Right lobe of liver (tissue), 6 donors: Measurements from ENCODE around the gene TM7SF3. TPM values are rescaled to one million over a fixed set of nuclear protein-coding genes. Genes with fewer than 3 reads are reported as not detected.

ENCODE experiments used
- ATAC-seq, 4 donors: fragments of 200-7000 bp; cut with Tn5 transposase; one replicate each; pipeline ENCODE4 v1.9.1; 2020; ENCODE audit warnings: mild to moderate bottlenecking in 4 of 4, moderate library complexity in 4 of 4
- DNase-seq, 3 donors: peaks; one replicate each; pipeline ENCODE4 v3.0.0-alpha.2; 2020
- H3K27ac ChIP-seq, 3 donors: fragments of 200-600 bp; one replicate each; pipeline ENCODE4 v1.8.0; 2022
- H3K27me3 ChIP-seq, 2 donors: fragments of 200-600 bp; one replicate each; pipeline ENCODE4 v1.8.0; 2022
- H3K36me3 ChIP-seq, 4 donors: fragments of 200-600 bp; sonication (generic) in 1 of 4; one replicate each; pipeline versions ENCODE4 v1.5.1 to v1.8.0; 2017 to 2022; ENCODE audit warnings: control low read depth in 1 of 4
- H3K4me1 ChIP-seq, 4 donors: fragments of 200-600 bp; sonication (generic) in 1 of 4; one replicate each; pipeline versions ENCODE4 v1.5.1 to v1.8.0; 2017 to 2022; ENCODE audit warnings: control low read depth in 1 of 4
- H3K4me3 ChIP-seq, 3 donors: fragments of 200-600 bp; one replicate each; pipeline ENCODE4 v1.8.0; 2022
- H3K9me3 ChIP-seq, 4 donors: fragments of 200-600 bp; sonication (generic) in 1 of 4; one replicate each; pipeline versions ENCODE4 v1.5.1 to v1.8.0; 2017 to 2022; ENCODE audit warnings: control low read depth in 1 of 4
- CTCF ChIP-seq, 4 donors: fragments of 200-600 bp in 3 of 4; fragments of 450-650 bp in 1 of 4; IDR thresholded peaks; one replicate each; pipeline versions ENCODE4 v1.5.1 to v1.8.0; 2016 to 2022; ENCODE audit warnings: antibody characterized with exemption in 4 of 4, mild to moderate bottlenecking in 2 of 4
- POLR2A ChIP-seq: fragments of 450-650 bp; IDR thresholded peaks from one replicate; pipeline ENCODE4 v1.6.1; 2017; ENCODE audit warnings: antibody characterized with exemption, mild to moderate bottlenecking
- WGBS: methylation state at CpG from one replicate; pipeline ENCODE4 v1.1.6; 2018; ENCODE audit warnings: low coverage, low lambda C conversion rate; ENCODE audit not compliant: insufficient coverage; ENCODE audit errors: missing lambda C conversion rate; 5-methylcytosine and 5-hydroxymethylcytosine counted together
- intact Hi-C, 2 donors: fragments of 100-400 bp; cut with DNase I; formaldehyde crosslinking; loops; one replicate each; pipeline versions ENCODE4 v1.11.2 to v1.14.1; 2022
- total RNA-seq, 6 experiments: library from RNA; depleted of rRNA in 2 of 6; stranded (reverse); fragments of >200 nt in 2 of 6; fragmentation: NEBNext Ultra II Directional in 3 of 6; extraction: Animal tissue kit (Norgen Biotek cat#: 25700) in 3 of 6; gene quantifications; one replicate each; pipeline versions ENCODE4 v1.1.0 to v1.2.4, GENCODE V29; 2016 to 2023
- donor health status: DM: no; HTN: yes; CAD: no.
- donor health status: DM: no; HTN: no; CAD: no.
- donor health status: DM: no; HTN: no; CAD: no.
- donor health status: DM: no; HTN: yes; CAD: no.
- donor health status: DM: no; HTN: yes; CAD: no.

TM7SF3 gene
- total RNA-seq, 6 experiments from 2014 or later = 38.4 to 75.1 (median 62.8) TPM

GRCh38 chr12:26939953-26940352 is 74.2 kb downstream of the TM7SF3 start:
- Histone ChIP-seq H3K4me3 (peak overlapping the region; percentile 87 to 94 (median 90)), H3K4me1 (peaks cover 0 to 39% (median 9%) of the 10 kb centered on the region in 4 donors), H3K27me3 (no peaks in the 10 kb centered on the region), H3K36me3 (peaks cover 0 to 3% (median 0%) of the 10 kb centered on the region in 4 donors), H3K27ac (no peak overlapping the region), H3K9me3 (no peaks in the 10 kb centered on the region)
- no peak for TF ChIP-seq POLR2A
- no peak for TF ChIP-seq CTCF (IDR thresholded peaks at IDR 0.05)
- no peak for ATAC-seq
- intact Hi-C loops = loop anchor here in 1 of 2 donors (10.0 kb wide), 1 partner anchor 75 kb away; the partner anchor contains the start of gene TM7SF3
- 24% methylated on average over 1 of the region's 1 CpG for WGBS
- DNase-seq = no peak

- 4% methylated on average over 9 of the region's 9 CpGs for WGBS
- Histone ChIP-seq H3K4me1 (peaks cover 0 to 39% (median 9%) of the 10 kb centered on the region in 4 donors), H3K27ac (peak overlapping the region; percentile 92 to 96 (median 93)), H3K36me3 (no peaks in the 10 kb centered on the region), H3K9me3 (no peaks in the 10 kb centered on the region), H3K4me3 (peak overlapping the region; percentile 87 to 94 (median 90)), H3K27me3 (no peaks in the 10 kb centered on the region)
- ATAC-seq = no peak
- intact Hi-C loops = loop anchor here in 1 of 2 donors (10.0 kb wide), 1 partner anchor 75 kb away; the partner anchor contains the start of gene TM7SF3
- TF ChIP-seq POLR2A (no peak), CTCF (IDR thresholded peaks at IDR 0.05) (no peak)
- DNase-seq = no peak
These were observed 74.9 kb downstream of the TM7SF3 start for GRCh38 chr12:26939192-26939832.

- H3K4me1 ChIP-seq = peaks cover 0 to 39% (median 9%) of the 10 kb centered on the region in 4 donors
- DNase-seq = no peak
- H3K27me3 ChIP-seq = no peaks in the 10 kb centered on the region
- intact Hi-C loops = loop anchor here in 1 of 2 donors (10.0 kb wide), 1 partner anchor 76 kb away; the partner anchor contains the start of gene TM7SF3
- H3K4me3 ChIP-seq = peak overlapping the region; percentile 87 to 94 (median 90)
- ATAC-seq = peak; percentile 12 to 38 (median 16)
- H3K36me3 ChIP-seq = peaks cover 0 to 3% (median 0%) of the 10 kb centered on the region in 4 donors
- TF ChIP-seq CTCF (IDR thresholded peaks at IDR 0.05) = no peak
- TF ChIP-seq POLR2A = no peak
- WGBS = 0% methylated on average over 10 of the region's 28 CpGs
- peak overlapping the region; percentile 92 to 96 (median 93) for H3K27ac ChIP-seq
- H3K9me3 ChIP-seq = no peaks in the 10 kb centered on the region
These were observed 75.5 kb downstream of the TM7SF3 start for GRCh38 chr12:26938701-26939062.

- DNase-seq (peak; percentile 99), ATAC-seq (peak; percentile 94 to 98 (median 95))
- no peaks in the 10 kb centered on the region for H3K27me3 ChIP-seq
- H3K4me1 ChIP-seq = peaks cover 0 to 39% (median 9%) of the 10 kb centered on the region in 4 donors
- intact Hi-C loops = loop anchor here in 1 of 2 donors (10.0 kb wide), 1 partner anchor 77 kb away; the partner anchor contains the start of gene TM7SF3
- H3K27ac ChIP-seq = peak within 1 kb of the TSS; percentile 92 to 96 (median 93)
- H3K36me3 ChIP-seq = peaks cover 0 to 3% (median 0%) of the 10 kb centered on the region in 4 donors
- H3K4me3 ChIP-seq = peak within 1 kb of the TSS; percentile 87 to 94 (median 90)
- TF ChIP-seq CTCF (IDR thresholded peaks at IDR 0.05) = peak in 1 of 4 donors; percentile 5
- peak; percentile 97 for TF ChIP-seq POLR2A
- no peaks in the 10 kb centered on the region for H3K9me3 ChIP-seq
- WGBS = 0% methylated on average over 30 of the region's 69 CpGs
These were observed 76.1 kb downstream of the TM7SF3 start, which contains the start of the genes FGFR1OP2 and INTS13 for GRCh38 chr12:26937863-26938700. Gene FGFR1OP2, plus strand, starts transcription at chr12:26938470. Its CDS starts 15,689 bp downstream, at chr12:26954159. Gene INTS13, minus strand, starts transcription at chr12:26937981. Its CDS starts 1,178 bp downstream, at chr12:26936803.
